OCI-LY3 (cell line): ENCODE measurements around the gene RAB26.

ENCODE experiments used
- H2AFZ ChIP-seq: fragments of 200-600, 300-600 bp; shearing (Covaris generic); 2 replicates; pipeline ENCODE4 v1.6.0; 2014; ENCODE audit warnings: antibody characterized with exemption, low read depth, low read length
- H3K27ac ChIP-seq: fragments of 200-600, 300-600 bp; sonication (generic); 2 replicates; pipeline ENCODE4 v1.5.1; 2014; ENCODE audit warnings: mild to moderate bottlenecking, low read length, moderate library complexity, mixed read lengths
- H3K27me3 ChIP-seq: fragments of 200-600, 300-600 bp; sonication (generic); 2 replicates; pipeline ENCODE4 v1.6.1; 2014; ENCODE audit warnings: low read depth, low read length, mixed read lengths
- H3K36me3 ChIP-seq: fragments of 200-600, 300-600 bp; sonication (generic); replicated peaks from 2 replicates; pipeline ENCODE3; 2014; ENCODE audit warnings: low read depth, low read length, mixed read lengths
- H3K4me1 ChIP-seq: fragments of 300-600, 200-600 bp; sonication (generic); 2 replicates; pipeline ENCODE4 v1.6.1; 2014; ENCODE audit warnings: low read length, mixed read lengths
- H3K4me2 ChIP-seq: fragments of 200-600, 300-600 bp; sonication (generic); 2 replicates; pipeline ENCODE4 v1.6.1; 2014; ENCODE audit warnings: low read length, mixed read lengths
- H3K4me3 ChIP-seq: fragments of 300-600, 200-600 bp; sonication (generic); 2 replicates; pipeline ENCODE4 v1.5.1; 2014; ENCODE audit warnings: antibody characterized with exemption, mild to moderate bottlenecking, low read length, moderate library complexity
- H3K79me2 ChIP-seq: fragments of 300-600, 200-600 bp; shearing (Covaris generic); 2 replicates; pipeline ENCODE4 v1.6.1; 2014; ENCODE audit warnings: mild to moderate bottlenecking, low read length, mixed read lengths
- H3K9ac ChIP-seq: fragments of 300-600, 200-600 bp; shearing (Covaris generic); 2 replicates; pipeline ENCODE4 v1.6.0; 2014; ENCODE audit warnings: mild to moderate bottlenecking, low read length, moderate library complexity
- H3K9me3 ChIP-seq: fragments of 200-600, 300-600 bp; shearing (Covaris generic); 2 replicates; pipeline ENCODE4 v1.6.1; 2014; ENCODE audit warnings: low read length, mixed read lengths; ENCODE audit not compliant: insufficient read depth
- H4K20me1 ChIP-seq: fragments of 200-600, 300-600 bp; sonication (generic); 2 replicates; pipeline ENCODE4 v1.6.1; 2016; ENCODE audit warnings: low read length, mixed read lengths; ENCODE audit not compliant: insufficient read depth
- EZH2phosphoT487 ChIP-seq: fragments of 200-600 bp; shearing (Covaris generic); IDR thresholded peaks from 2 replicates; pipeline ENCODE4 v1.6.1; 2018; ENCODE audit warnings: antibody characterized with exemption, mixed run types, low read depth
- TF ChIP-seq, protein P1 (sequence below): fragments of 200-600, 300-600 bp; sonication (generic); IDR thresholded peaks from 2 replicates; pipeline ENCODE4 v1.5.1; 2014; ENCODE audit warnings: antibody characterized with exemption, low read length, low read depth

The RAB26 gene

DNA sequence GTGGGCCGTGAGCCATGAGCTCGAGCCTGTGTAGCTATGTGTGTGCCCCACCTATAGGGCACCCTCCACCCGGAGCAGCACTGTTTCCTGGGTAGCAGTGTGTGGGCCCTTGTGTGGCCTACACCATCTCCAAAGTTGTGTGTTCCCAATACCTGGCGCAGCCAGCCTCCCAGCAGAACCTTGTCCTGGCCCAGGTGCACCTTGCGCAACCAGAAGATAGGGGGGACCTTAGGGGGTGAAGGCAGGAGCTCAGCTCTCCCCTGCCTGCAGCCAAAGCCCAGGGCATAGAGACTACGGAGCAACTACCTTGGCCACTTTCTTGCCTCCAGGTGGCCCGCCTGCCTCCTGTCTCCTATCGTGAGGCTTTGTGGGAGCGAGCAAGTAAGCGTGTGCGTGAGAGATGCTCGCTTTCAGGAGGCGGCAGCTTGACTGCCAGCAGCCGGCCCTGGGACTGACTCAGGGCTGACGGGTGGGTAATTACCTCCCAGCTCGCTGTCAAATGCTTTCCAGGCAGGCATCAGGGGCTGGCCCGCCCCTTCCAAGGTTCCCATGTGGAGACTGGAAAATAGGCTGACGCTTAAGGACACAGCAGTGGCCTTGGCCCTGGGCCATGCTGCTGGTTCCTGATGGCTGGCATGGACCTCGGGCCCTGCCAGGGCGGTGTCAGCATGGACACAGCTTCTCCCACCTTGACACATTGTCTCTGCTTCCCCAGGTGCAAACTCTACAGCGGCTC is 26.1 kb downstream of the RAB26 start:
- Histone ChIP-seq H3K36me3 (peaks cover 17% of the 10 kb centered on the region), H3K9me3 (no peaks in the 10 kb centered on the region), H3K4me3 (no peak overlapping the region), H3K27me3 (no peaks in the 10 kb centered on the region), H3K9ac (no peak overlapping the region), H2AFZ (no peak overlapping the region), H3K4me2 (no peak overlapping the region), H3K27ac (no peak overlapping the region), H4K20me1 (no peaks in the 10 kb centered on the region), H3K4me1 (no peaks in the 10 kb centered on the region), H3K79me2 (no peaks in the 10 kb centered on the region)
- no peak for TF ChIP-seq EZH2phosphoT487
- TF ChIP-seq, protein P1, sequence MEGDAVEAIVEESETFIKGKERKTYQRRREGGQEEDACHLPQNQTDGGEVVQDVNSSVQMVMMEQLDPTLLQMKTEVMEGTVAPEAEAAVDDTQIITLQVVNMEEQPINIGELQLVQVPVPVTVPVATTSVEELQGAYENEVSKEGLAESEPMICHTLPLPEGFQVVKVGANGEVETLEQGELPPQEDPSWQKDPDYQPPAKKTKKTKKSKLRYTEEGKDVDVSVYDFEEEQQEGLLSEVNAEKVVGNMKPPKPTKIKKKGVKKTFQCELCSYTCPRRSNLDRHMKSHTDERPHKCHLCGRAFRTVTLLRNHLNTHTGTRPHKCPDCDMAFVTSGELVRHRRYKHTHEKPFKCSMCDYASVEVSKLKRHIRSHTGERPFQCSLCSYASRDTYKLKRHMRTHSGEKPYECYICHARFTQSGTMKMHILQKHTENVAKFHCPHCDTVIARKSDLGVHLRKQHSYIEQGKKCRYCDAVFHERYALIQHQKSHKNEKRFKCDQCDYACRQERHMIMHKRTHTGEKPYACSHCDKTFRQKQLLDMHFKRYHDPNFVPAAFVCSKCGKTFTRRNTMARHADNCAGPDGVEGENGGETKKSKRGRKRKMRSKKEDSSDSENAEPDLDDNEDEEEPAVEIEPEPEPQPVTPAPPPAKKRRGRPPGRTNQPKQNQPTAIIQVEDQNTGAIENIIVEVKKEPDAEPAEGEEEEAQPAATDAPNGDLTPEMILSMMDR = no peak

DNA sequence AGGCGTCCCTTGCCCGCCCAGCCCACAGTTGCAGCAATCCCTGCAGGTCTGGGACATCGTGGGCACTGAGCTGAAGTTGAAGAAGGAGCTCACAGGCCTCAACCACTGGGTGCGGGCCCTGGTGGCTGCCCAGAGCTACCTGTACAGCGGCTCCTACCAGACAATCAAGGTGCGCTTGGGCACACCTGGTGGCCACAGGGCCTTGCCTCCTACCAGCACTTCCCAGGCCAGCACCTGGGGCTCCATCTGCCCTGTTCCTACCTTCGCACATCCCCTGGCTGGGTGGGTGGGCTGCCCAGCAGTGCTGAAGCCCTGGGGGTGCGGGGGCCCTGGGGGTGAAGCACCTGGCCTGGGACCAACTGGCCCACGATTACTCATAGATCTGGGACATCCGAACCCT is 27.0 kb downstream of the RAB26 start:
- Histone ChIP-seq H3K4me1 (no peaks in the 10 kb centered on the region), H3K27me3 (no peaks in the 10 kb centered on the region), H3K79me2 (no peaks in the 10 kb centered on the region), H3K9ac (no peak overlapping the region), H4K20me1 (no peaks in the 10 kb centered on the region), H3K9me3 (no peaks in the 10 kb centered on the region), H3K4me2 (no peak overlapping the region), H3K36me3 (peaks cover 17% of the 10 kb centered on the region), H3K27ac (no peak overlapping the region), H3K4me3 (no peak overlapping the region), H2AFZ (no peak overlapping the region)
- TF ChIP-seq, protein P1 = no peak
- no peak for TF ChIP-seq EZH2phosphoT487

DNA sequence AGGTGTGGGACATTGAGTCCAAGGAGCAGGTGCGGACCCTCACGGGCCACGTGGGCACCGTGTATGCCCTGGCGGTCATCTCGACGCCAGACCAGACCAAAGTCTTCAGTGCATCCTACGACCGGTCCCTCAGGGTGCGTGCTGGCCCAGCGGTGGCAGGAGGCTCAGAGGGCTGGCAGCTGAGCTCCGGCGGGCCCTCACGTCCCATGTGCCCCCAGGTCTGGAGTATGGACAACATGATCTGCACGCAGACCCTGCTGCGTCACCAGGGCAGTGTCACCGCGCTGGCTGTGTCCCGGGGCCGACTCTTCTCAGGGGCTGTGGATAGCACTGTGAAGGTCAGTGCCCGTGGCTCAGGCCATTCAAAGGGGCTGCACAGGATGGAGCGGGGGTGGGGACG is 27.6 kb downstream of the RAB26 start:
- H3K4me1 ChIP-seq = no peaks in the 10 kb centered on the region
- no peak overlapping the region for H3K4me2 ChIP-seq
- no peaks in the 10 kb centered on the region for H3K79me2 ChIP-seq
- H3K9ac ChIP-seq = no peak overlapping the region
- H3K9me3 ChIP-seq = no peaks in the 10 kb centered on the region
- no peak for TF ChIP-seq EZH2phosphoT487
- TF ChIP-seq, protein P1 = no peak
- H4K20me1 ChIP-seq = no peaks in the 10 kb centered on the region
- no peaks in the 10 kb centered on the region for H3K27me3 ChIP-seq
- no peak overlapping the region for H3K4me3 ChIP-seq
- H3K27ac ChIP-seq = no peak overlapping the region
- H2AFZ ChIP-seq = no peak overlapping the region
- H3K36me3 ChIP-seq = peaks cover 17% of the 10 kb centered on the region

DNA sequence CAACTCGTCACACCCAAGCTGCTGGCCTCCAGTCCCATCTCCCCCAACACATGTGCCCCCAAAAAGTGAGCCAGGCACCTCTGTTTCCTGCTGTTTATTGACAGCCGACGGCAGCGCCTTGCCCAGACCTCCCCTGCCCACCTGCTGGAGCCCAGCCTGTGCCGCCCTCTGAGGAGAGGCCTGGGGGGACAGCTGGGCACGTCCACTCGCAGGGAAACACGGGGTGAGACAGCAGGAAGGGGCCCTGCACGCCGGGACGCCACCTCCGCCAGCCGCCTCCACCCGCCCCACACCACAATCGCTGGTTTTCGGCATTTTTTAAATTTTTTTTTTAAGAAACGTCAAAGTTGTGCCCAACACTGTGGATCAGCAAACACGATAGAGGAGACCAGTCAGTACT is 28.7 kb downstream of the RAB26 start:
- no peaks in the 10 kb centered on the region for H3K27me3 ChIP-seq
- H3K4me1 ChIP-seq = no peaks in the 10 kb centered on the region
- H3K9ac ChIP-seq = no peak overlapping the region
- no peaks in the 10 kb centered on the region for H4K20me1 ChIP-seq
- H3K9me3 ChIP-seq = no peaks in the 10 kb centered on the region
- peaks cover 17% of the 10 kb centered on the region for H3K36me3 ChIP-seq
- H3K4me3 ChIP-seq = no peak overlapping the region
- no peaks in the 10 kb centered on the region for H3K79me2 ChIP-seq
- no peak overlapping the region for H2AFZ ChIP-seq
- no peak overlapping the region for H3K27ac ChIP-seq
- no peak overlapping the region for H3K4me2 ChIP-seq
- no peak for TF ChIP-seq EZH2phosphoT487
- TF ChIP-seq, protein P1 = no peak
